Body of pancreas (tissue), 4 donors: ENCODE measurements around the gene GTSF1L. TPM values are rescaled to one million over a fixed set of nuclear protein-coding genes. Genes with fewer than 3 reads are reported as not detected.

Experiments
- ATAC-seq: fragments of 150-250 bp; one replicate; pipeline ENCODE4 v1.9.1; 2016
- DNase-seq, 4 donors: peaks; one replicate each; pipeline ENCODE4 v3.0.0-alpha.2; 2019
- H3K27ac ChIP-seq, 4 donors: fragments of 200-600 bp; sonication (generic); 1 replicate in 3 of 4; 2 replicates in 1 of 4; pipeline versions ENCODE4 v1.5.1 to v1.6.1; 2016 to 2019; ENCODE audit warnings: mild to moderate bottlenecking in 1 of 4, mixed read lengths in 1 of 4, moderate library complexity in 1 of 4
- H3K27me3 ChIP-seq, 2 donors: fragments of 200-600 bp; sonication (generic); one replicate each; pipeline ENCODE4 v1.6.0; 2016; ENCODE audit warnings: mild to moderate bottlenecking in 1 of 2
- H3K36me3 ChIP-seq, 2 donors: fragments of 200-600 bp; sonication (generic); replicated peaks in 1 of 2; 2 replicates each; pipeline ENCODE4 v1.5.1; 2016; ENCODE audit warnings: low read depth in 2 of 2; ENCODE audit not compliant: insufficient read depth in 1 of 2
- H3K4me1 ChIP-seq: fragments of 200-600 bp; sonication (generic); one replicate; pipeline ENCODE4 v1.6.0; 2016
- H3K4me3 ChIP-seq, 2 donors: fragments of 200-600 bp; sonication (generic); 1 replicate in 1 of 2; 2 replicates in 1 of 2; pipeline ENCODE4 v1.5.1; 2016 to 2019
- H3K9me3 ChIP-seq, 3 donors: fragments of 200-600 bp; sonication (generic); 1 replicate in 2 of 3; 2 replicates in 1 of 3; pipeline ENCODE4 v1.5.1; 2016
- CTCF ChIP-seq, 7 experiments: fragments of 450-650 bp in 4 of 7; fragments of 200-600 bp in 3 of 7; sonication (generic) in 3 of 7; IDR thresholded peaks; one replicate each; pipeline ENCODE4 v1.5.1; 2016 to 2019; ENCODE audit warnings: antibody characterized with exemption in 7 of 7
- POLR2A ChIP-seq, 3 donors: fragments of 450-650 bp; IDR thresholded peaks; one replicate each; pipeline ENCODE4 v1.6.1; 2016; ENCODE audit warnings: antibody characterized with exemption in 3 of 3, mild to moderate bottlenecking in 2 of 3
- WGBS, 2 donors: methylation state at CpG; one replicate each; pipeline ENCODE4 v1.1.5; 2017; 5-methylcytosine and 5-hydroxymethylcytosine counted together
- intact Hi-C: fragments of 100-400 bp; cut with DNase I; formaldehyde crosslinking; loops from one replicate; pipeline ENCODE4 v1.15.1; 2023
- total RNA-seq, 2 donors: library from RNA; depleted of rRNA; stranded (reverse); fragments of >200 nt; gene quantifications; one replicate each; pipeline ENCODE4 v1.1.0, GENCODE V29; 2016

GTSF1L gene
- total RNA-seq, 2 donors from 2014 or later, result not detected

GRCh38 chr20:43752051-43752360, 25.2 kb upstream of the GTSF1L start:
- WGBS, 2 donors, result 54 to 60% methylated on average over 2 to 4 of the region's 4 CpGs
- ATAC-seq (no peak), DNase-seq (no peak)
- no peaks in the 10 kb centered on the region for H3K27me3 ChIP-seq
- intact Hi-C loops, result loop anchor here (5.0 kb wide), 1 partner anchor 330 kb away; no protein-coding TSS in a partner anchor
- TF ChIP-seq POLR2A (IDR thresholded peaks at IDR 0.05) (no peak), CTCF (IDR thresholded peaks at IDR 0.05) (no peak)
- peaks cover 4% of the 10 kb centered on the region for H3K4me1 ChIP-seq
- H3K4me3 ChIP-seq, result no peak overlapping the region
- no peaks in the 10 kb centered on the region for H3K36me3 ChIP-seq
- no peak overlapping the region for H3K27ac ChIP-seq
- no peaks in the 10 kb centered on the region for H3K9me3 ChIP-seq

DNA sequence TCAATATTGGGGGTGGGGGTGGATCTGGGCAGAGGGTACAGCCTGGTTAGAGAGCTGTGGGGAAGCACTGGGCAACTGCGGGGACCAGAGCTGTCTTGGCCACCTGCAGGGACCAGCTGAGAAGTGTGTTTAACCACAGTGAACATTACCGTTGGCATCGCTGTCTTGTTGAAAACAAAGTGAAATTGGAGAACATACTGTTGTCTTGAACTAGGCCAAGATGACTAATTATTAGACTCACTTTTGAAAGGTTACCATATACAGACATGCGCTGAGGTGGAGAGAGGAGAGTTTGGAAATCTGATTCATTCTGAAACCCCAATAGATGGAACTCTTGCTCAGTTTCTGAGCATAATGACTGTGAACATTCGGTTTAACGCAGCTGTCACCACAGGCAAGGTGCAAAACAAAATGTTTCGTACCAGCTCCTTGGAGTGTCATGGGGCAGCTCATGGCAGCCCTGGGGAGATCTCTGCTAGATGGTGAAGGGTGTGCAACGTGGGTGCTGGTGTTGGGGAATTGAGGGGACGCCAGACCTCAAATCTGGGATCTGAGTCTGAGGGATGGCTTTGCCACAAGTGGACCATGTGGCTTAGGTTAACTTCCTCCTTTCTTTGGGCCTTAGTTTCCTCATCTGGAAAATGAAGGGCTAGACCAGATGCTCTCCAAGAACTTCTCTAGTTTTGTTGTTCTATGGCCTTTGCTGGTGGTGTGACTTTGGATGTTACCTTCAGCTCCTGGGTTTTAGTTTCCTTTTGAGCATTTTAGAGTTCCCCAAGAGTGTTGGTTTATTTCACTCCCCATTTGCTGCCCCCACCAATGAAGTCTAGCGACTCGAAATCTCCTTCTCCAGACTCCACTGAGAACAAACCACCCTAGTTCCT, 24.6 kb upstream of the GTSF1L start:
- ATAC-seq (no peak), DNase-seq (no peak)
- no peaks in the 10 kb centered on the region for H3K36me3 ChIP-seq
- no peaks in the 10 kb centered on the region for H3K27me3 ChIP-seq
- 49 to 53% methylated on average over 11 of the region's 11 CpGs for WGBS, 2 donors
- H3K9me3 ChIP-seq, result no peaks in the 10 kb centered on the region
- intact Hi-C loops, result loop anchor here (5.0 kb wide), 1 partner anchor 331 kb away; no protein-coding TSS in a partner anchor
- peaks cover 4% of the 10 kb centered on the region for H3K4me1 ChIP-seq
- TF ChIP-seq CTCF (IDR thresholded peaks at IDR 0.05) (no peak), POLR2A (IDR thresholded peaks at IDR 0.05) (no peak)
- no peak overlapping the region for H3K4me3 ChIP-seq
- no peak overlapping the region for H3K27ac ChIP-seq

DNA sequence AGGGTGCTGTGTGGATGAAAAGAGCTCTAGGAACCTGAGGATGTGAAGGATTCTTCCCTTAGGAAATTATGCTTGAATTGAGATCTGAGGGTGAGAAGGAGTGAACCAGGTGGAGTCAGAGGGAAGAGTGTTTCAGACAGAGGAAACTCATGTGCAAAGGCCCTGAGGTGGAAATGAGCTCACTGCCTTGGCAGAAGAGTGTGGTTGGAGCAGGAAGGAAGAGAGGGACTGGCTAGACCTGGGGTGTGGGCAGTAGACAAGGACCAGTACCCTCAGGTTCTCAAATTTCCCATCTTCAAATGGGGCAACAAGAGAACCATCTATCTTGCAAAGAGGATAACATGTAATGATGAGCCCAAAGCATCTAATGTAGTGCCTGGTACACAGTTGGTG, 24.0 kb upstream of the GTSF1L start:
- no peak for DNase-seq
- Histone ChIP-seq H3K4me3 (no peak overlapping the region), H3K27ac (no peak overlapping the region), H3K4me1 (peaks cover 4% of the 10 kb centered on the region), H3K36me3 (no peaks in the 10 kb centered on the region), H3K9me3 (no peaks in the 10 kb centered on the region), H3K27me3 (no peaks in the 10 kb centered on the region)
- no peak for TF ChIP-seq CTCF (IDR thresholded peaks at IDR 0.05)
- no peak for TF ChIP-seq POLR2A (IDR thresholded peaks at IDR 0.05)
- no peak for ATAC-seq
- intact Hi-C loops, result loop anchor here (5.0 kb wide), 1 partner anchor 332 kb away; no protein-coding TSS in a partner anchor

- intact Hi-C loops, result loop anchor here (5.0 kb wide), 1 partner anchor 332 kb away; no protein-coding TSS in a partner anchor
- 1 to 8% methylated on average over 19 to 23 of the region's 23 CpGs for WGBS, 2 donors
- ATAC-seq, result peak; percentile 73
These were observed 23.0 kb upstream of the GTSF1L start for GRCh38 chr20:43749734-43750294.

More at GRCh38 chr20:43749734-43750294, 23.0 kb upstream of the GTSF1L start:
- Histone ChIP-seq H3K9me3 (no peaks in the 10 kb centered on the region), H3K27ac (no peak overlapping the region), H3K4me1 (peaks cover 4% of the 10 kb centered on the region), H3K36me3 (no peaks in the 10 kb centered on the region), H3K4me3 (no peak overlapping the region), H3K27me3 (no peaks in the 10 kb centered on the region)
- TF ChIP-seq POLR2A (IDR thresholded peaks at IDR 0.05) (no peak), CTCF (IDR thresholded peaks at IDR 0.05) (peak; percentile 83 to 99 (median 91))
- peak; percentile 73 to 84 (median 78) for DNase-seq
